Amniotic epithelial cell (primary cell): Measurements from ENCODE around the gene SPPL3.
A peak's percentile ranks its signal among the peaks of the same experiment; 100 is the strongest.
"Not testable (repeated sequence)": the region's sequence is repeated elsewhere in the genome, so short reads cannot be mapped to it uniquely, and the experiment has no call there.

Source experiments
- DNase-seq: peaks from one replicate; pipeline ENCODE4 v3.0.0-alpha.2; 2010; ENCODE audit warnings: low read depth

SPPL3 gene

DNA sequence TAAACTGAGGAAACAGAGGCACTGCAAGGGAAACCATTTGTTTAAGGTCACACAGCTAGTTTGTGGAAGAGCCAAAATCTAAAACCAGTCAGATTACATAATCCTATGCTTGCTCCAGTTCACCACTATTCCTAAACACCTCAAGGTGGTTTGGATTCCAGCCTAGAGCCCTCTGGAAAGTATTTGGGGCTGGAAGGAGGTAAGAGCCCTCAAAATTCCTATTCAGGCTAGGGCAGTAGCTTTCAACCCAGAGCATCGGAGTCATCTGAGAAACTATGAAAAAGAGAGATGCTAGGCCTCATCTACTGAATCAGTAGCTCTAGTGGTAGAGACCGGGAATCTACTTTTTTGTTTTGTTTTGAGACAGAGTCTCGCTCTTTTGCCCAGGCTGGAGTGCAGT lies 16.0 kb upstream of the SPPL3 start:
- DNase-seq = no peak

- DNase-seq = no peak
Observed at GRCh38 chr12:120917748-120918147, 13.6 kb upstream of the SPPL3 start.

DNA sequence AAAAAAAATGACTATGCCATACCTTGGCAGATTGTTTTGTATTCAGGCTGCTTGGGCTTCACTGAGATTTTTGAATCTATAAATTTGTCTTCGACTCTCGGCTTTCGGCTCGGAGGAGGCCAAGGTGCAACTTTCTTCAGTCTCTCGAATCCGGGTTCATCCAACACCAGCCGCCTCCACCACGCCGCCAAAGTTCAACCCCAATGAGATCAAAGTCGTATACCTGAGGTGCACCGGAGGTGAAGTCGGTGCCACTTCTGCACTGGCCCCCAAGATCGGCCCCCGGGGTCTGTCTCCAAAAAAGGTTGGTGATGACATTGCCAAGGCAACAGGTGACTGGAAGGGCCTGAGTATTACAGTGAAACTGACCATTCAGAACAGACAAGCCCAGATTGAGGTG lies 12.4 kb upstream of the SPPL3 start:
- no peak for DNase-seq

DNA sequence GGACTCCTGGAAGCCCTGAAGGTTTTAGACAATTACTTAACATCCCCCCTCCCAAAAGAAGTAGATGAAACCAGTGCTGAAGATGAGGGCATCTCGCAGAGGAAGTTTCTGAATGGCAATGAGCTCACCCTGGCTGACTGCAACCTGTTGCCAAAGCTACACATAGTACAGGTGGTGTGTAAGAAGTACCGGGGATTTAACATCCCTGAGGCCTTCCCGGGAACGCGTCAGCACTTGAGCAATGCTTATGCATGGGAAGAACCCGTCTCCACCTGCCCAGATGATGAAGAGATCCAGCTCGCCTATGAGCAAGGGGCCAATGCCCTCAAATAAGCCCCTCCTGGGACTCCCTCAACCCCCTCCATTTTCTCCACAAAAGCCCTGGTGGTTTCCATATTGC lies 10.6 kb upstream of the SPPL3 start:
- no peak for DNase-seq

- no peak for DNase-seq
Observed at GRCh38 chr12:120909633-120910298, 5.6 kb upstream of the SPPL3 start.

GRCh38 chr12:120905856-120906384 lies 1.8 kb upstream of the SPPL3 start:
- DNase-seq = no peak

- DNase-seq = peak; percentile 43
Observed at GRCh38 chr12:120903412-120904196, 554 bp downstream of the SPPL3 start.

DNA sequence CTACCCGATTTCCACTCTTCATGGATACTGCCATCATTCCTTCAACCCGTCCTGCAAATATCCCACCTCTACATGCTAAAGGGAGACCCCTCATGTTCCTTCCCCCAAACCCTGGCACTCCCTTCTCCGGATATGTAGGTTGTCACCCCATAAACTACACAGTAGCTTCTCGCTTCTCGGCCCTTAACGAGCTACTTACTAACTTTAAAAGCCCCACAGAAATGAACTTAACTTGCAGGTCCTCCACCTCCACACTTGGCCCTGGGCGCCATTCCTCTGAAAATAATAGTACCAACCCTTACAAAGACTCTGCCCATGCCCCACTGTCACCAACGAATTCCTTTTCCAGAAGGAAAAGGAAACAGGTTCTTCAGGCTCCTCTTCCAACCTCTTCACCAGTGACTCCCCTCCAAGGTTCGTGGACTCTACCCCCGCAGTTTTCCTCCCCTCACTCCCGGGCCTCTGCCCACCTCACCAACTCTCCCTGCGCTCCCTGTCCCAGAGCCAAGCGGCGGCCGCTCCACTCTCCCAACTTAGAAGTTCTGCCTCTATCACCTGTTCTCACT lies 1.2 kb downstream of the SPPL3 start:
- no peak for DNase-seq

GRCh38 chr12:120901818-120902217 lies 2.3 kb downstream of the SPPL3 start:
- DNase-seq = no peak

GRCh38 chr12:120901101-120901500 lies 3.1 kb downstream of the SPPL3 start:
- not testable (repeated sequence) for DNase-seq

GRCh38 chr12:120895532-120895931 lies 8.6 kb downstream of the SPPL3 start:
- no peak for DNase-seq

DNA sequence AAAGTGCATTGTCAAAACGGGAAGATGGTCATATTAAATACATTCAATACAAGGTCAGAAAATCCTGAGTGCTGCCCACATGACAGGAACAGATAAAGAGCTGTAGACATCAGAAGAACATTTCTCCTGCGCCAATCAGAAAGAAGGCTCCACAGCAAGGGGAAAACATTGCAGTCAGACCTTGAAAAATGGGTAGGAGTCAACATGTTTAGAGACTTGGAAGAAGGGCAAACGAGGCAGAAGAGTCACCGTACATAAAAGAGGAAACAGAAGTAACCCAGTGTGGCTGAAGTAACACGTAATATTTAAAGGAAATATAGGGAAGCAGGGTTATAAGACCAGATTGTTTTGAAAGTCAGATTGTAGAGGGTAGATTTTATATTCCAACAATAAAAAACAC lies 11.9 kb downstream of the SPPL3 start:
- DNase-seq = peak; percentile 47

GRCh38 chr12:120890963-120891362 lies 13.2 kb downstream of the SPPL3 start:
- peak; percentile 89 for DNase-seq

- no peak for DNase-seq
Observed at GRCh38 chr12:120887253-120888043, 16.7 kb downstream of the SPPL3 start.

DNA sequence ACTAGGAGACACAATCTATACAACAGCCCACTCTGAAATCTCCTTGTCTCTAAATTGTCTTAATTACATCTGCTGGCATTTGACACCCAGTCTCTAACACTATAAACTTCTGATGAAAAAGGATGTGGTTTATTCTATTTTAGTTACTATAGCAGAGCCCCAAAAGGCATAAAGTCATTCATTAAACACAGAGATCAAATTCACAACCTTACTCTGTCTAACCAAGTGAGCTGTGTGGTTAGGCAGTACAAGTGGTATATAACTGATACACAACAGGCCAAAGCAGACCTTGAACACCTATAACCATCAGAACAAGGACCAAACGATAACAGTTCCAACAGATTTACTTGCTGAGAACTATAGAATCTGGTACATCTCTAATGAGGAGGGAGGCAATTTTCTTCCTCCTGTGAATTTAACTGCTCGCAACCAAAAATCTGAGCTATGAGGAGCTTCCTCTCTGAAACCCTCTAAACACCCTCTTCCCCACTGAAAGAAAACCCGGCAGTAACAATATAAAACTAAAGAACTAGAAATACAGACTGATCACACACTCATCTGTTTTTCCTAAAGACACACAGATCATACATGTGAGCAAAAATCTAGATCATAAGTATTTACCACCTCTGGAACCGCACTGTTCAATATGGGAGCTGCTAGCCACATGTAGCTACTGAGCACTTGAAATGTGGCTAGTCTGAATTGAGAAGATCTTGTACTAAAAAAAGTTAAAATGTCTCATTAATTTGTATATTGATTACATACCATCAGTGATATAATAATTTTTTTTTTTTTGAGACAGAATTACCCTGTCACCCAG lies 17.7 kb downstream of the SPPL3 start:
- no peak for DNase-seq

DNA sequence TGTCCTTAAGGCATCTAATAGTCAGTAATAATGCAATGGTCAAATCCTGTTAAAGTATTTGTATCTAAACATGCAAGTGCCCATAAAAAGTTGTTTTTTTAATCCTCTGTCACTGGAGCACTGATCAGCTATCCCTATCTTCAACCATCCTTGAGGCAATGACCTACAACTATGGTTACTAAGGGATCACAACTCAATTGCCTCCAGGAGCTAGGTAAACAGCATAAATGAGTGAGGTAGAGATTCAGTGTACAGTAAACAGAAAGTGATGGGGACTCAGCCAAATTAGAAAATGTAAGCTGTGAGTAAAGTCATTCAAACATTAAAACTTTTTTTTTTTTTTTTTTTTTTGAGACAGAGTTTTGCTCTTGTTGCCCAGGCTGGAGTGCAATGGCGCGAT lies 18.6 kb downstream of the SPPL3 start:
- DNase-seq = no peak

- no peak for DNase-seq
Observed at GRCh38 chr12:120884644-120885043, 19.5 kb downstream of the SPPL3 start.

- no peak for DNase-seq
Observed at GRCh38 chr12:120882055-120882555, 22.1 kb downstream of the SPPL3 start.

DNA sequence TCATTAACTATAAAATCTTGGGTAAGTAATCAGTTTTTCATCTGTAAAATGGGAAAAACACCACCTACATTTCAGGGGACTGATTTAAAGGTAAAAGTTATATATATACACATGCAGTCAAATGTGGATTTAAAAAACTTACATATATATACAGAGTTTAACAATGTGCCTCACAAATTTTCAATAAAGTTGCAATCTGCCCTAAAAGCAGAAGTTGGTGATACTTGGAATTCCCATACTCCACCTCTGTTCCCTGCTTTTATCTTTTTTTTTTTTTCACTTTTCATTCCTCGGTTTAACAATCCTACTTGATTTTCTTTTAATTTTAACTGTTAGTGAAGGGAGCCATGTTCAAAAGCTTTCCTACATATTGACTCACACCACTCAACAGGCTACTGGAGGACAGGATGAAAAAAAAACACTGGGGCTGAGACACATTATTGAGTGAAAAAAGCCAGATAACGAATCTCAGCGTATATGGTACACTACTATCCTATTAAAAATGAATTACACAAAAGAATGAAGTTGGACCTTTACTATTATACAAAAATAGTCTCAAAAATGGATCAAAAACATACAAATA lies 24.3 kb downstream of the SPPL3 start:
- no peak for DNase-seq

GRCh38 chr12:120879102-120879501 lies 25.1 kb downstream of the SPPL3 start:
- DNase-seq = no peak
